Measurements from ENCODE around the gene PPP1R9B.

DNA sequence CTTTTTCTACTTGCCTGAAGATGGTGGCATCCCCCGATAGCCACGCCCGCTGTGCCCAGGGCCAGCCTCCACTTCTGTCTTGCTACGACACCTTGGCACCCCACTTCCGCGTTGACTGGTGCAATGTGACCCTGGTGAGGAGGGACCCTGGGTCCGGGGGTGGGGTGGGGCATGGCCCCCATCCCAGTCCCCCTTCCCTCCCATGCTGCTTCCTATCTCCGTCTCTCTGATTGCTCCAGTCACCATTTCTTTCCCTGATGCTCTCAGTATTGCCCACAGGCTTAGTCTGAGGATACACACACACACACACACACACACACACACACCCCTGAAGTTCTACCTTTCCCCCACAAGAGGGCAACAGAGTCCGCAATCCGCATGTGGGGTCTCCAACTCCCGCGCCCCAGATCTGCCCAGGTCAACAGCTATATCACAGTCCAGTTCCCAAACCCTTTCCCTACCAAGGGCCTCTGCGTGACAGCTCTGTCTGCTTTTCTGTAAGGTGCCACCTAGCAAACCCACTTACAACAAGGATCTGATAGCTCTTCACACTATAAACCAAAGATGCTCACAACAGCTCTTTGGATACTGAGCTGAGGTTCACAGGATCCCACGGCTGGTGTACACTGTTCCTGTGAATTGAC is 18.8 kb upstream of the PPP1R9B start:
- TF ChIP-seq POLR2A (IDR thresholded peaks at IDR 0.05): no peak
- TF ChIP-seq, protein P1, sequence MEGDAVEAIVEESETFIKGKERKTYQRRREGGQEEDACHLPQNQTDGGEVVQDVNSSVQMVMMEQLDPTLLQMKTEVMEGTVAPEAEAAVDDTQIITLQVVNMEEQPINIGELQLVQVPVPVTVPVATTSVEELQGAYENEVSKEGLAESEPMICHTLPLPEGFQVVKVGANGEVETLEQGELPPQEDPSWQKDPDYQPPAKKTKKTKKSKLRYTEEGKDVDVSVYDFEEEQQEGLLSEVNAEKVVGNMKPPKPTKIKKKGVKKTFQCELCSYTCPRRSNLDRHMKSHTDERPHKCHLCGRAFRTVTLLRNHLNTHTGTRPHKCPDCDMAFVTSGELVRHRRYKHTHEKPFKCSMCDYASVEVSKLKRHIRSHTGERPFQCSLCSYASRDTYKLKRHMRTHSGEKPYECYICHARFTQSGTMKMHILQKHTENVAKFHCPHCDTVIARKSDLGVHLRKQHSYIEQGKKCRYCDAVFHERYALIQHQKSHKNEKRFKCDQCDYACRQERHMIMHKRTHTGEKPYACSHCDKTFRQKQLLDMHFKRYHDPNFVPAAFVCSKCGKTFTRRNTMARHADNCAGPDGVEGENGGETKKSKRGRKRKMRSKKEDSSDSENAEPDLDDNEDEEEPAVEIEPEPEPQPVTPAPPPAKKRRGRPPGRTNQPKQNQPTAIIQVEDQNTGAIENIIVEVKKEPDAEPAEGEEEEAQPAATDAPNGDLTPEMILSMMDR (IDR thresholded peaks at IDR 0.05): peak; percentile 77 to 94 (median 85)

Data from esophagus squamous epithelium (tissue), 4 donors.